ENCODE data around the gene BAIAP2L1.

DNA sequence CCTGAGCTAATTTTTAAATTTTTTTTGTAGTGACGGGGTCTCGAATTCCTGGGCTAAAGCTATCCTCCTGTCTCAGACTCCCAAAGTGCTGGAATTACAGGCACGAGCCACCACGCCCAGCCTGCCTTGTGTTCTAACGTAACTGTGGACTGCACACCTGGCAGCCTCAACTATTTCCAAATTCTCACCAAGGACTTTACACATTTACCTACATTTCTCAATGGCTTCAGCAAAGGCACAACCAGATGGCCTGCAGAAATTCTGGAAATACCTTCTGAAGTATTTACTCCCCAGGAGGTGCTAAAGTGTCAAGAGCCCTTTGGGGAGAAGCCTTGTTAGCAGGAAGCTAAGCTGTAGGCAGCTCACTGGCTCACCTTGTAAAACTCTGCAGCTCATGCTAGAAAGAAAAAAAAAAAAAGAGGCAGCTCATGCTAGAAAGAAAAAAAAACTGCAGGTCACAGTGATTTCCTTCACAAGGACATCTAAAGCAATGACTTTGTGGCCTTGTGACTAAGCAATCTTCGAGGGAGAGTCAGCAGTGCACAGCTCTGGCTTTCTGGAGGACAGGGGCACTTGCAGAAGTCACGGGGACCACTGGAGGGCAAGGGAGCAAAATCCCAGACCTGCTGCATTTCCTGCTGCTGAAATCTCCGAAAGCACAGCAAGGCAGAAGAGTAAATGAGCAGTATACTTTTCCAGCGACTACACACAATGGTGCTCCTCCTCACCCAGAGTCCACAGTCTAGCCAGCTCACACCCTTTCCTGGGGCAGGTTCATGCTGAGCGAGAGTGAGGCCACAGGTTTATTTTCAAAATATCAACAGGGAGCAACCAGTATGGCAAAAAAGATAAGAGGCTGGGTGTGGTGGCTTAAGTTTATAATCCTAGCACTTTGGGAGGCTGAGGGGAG is 40.4 kb downstream of the BAIAP2L1 start:
- no peak for TF ChIP-seq POLR2A (IDR thresholded peaks at IDR 0.05; ENCODE audit: low read depth, low read length)
- no peak for TF ChIP-seq POLR2AphosphoS5 (IDR thresholded peaks at IDR 0.05; ENCODE audit: low read depth, low read length)
